ENCODE results near the gene GCGR. TPM values are rescaled to one million over a fixed set of nuclear protein-coding genes. Genes with fewer than 3 reads are reported as not detected.

Gene GCGR
- total and polyA plus RNA-seq, 2 of the 13 experiments (the other 11 are each of a cell fraction or from before 2014, with no cell fraction given): 0.04 to 0.13 TPM

DNA sequence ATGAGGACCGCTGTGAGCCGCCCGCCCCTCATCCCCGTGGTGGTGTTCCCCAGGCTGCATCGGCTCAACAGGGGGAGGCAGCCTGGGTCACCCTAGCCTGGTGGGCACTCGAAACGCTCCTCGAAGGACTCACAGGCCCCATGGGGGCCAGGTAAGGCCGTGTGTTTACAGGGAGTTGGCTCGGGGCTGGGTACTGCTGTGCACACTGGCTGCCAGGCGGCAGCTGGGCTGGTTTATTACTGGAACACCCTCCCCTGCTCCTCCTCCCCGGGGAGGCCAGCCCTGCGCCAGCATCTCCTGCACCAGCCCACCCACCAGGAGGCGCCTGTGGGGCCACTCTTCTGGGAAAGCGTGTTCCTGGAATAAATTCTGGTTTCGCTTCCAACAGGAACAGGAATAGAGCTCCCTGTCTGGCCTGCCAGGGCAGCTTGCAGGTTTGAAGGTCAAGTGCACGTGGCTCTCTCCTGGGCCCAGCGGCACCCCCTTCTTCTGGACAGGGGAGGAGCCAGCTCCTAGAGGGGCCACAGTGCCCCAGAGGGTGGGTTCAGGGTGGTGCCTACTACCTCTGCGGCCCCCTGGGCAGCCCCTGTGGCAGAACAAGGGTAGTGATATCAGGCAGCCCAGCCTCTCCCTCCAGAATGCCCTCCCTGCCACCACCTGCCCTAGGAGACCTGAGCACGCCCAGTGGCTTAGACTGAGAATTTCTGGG, 17.8 kb downstream of the GCGR start (continued):
- TF ChIP-seq ZNF687 (CRISPR knock-in tag; IDR thresholded peaks at IDR 0.05): peak; percentile 85
- 0 out of 2 replicates have a peak, but pooled peaks have one; percentile 20 for TF ChIP-seq DRAP1 (CRISPR knock-in tag; IDR thresholded peaks at IDR 0.05)
- no peak for TF ChIP-seq ETV5 (CRISPR knock-in tag; IDR thresholded peaks at IDR 0.05; ENCODE audit: borderline replicate concordance)
- TF ChIP-seq, protein P1, sequence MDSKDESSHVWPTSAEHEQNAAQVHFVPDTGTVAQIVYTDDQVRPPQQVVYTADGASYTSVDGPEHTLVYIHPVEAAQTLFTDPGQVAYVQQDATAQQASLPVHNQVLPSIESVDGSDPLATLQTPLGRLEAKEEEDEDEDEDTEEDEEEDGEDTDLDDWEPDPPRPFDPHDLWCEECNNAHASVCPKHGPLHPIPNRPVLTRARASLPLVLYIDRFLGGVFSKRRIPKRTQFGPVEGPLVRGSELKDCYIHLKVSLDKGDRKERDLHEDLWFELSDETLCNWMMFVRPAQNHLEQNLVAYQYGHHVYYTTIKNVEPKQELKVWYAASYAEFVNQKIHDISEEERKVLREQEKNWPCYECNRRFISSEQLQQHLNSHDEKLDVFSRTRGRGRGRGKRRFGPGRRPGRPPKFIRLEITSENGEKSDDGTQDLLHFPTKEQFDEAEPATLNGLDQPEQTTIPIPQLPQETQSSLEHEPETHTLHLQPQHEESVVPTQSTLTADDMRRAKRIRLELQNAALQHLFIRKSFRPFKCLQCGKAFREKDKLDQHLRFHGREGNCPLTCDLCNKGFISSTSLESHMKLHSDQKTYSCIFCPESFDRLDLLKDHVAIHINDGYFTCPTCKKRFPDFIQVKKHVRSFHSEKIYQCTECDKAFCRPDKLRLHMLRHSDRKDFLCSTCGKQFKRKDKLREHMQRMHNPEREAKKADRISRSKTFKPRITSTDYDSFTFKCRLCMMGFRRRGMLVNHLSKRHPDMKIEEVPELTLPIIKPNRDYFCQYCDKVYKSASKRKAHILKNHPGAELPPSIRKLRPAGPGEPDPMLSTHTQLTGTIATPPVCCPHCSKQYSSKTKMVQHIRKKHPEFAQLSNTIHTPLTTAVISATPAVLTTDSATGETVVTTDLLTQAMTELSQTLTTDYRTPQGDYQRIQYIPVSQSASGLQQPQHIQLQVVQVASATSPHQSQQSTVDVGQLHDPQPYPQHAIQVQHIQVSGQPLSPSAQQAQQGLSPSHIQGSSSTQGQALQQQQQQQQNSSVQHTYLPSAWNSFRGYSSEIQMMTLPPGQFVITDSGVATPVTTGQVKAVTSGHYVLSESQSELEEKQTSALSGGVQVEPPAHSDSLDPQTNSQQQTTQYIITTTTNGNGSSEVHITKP (CRISPR knock-in tag; IDR thresholded peaks at IDR 0.05; ENCODE audit: low read depth): peak; percentile 52; the same call in 1 of the 2 replicates
- TF ChIP-seq PTBP1 (IDR thresholded peaks at IDR 0.05; ENCODE audit: low read depth, low read length, poor library complexity, severe bottlenecking): peak; percentile 49
- peak; percentile 94; the same call in 1 of the 2 replicates for TF ChIP-seq ZNF576 (CRISPR knock-in tag; IDR thresholded peaks at IDR 0.05)
- peak; percentile 71 for TF ChIP-seq ZNF501 (CRISPR knock-in tag; IDR thresholded peaks at IDR 0.05)
- TF ChIP-seq FOXA3 (CRISPR knock-in tag; IDR thresholded peaks at IDR 0.05): peak; percentile 47; the same call in 1 of the 2 replicates
- no peak for TF ChIP-seq BRD4 (CRISPR knock-in tag; IDR thresholded peaks at IDR 0.05)
- TF ChIP-seq ZZZ3 (CRISPR knock-in tag; IDR thresholded peaks at IDR 0.05; ENCODE audit: borderline replicate concordance): no peak
- TF ChIP-seq TRIM24 (CRISPR knock-in tag; IDR thresholded peaks at IDR 0.05): no peak
- TF ChIP-seq HNRNPH1 (optimal IDR thresholded peaks at IDR 0.05; ENCODE audit: low read depth, low read length): no peak
- peak; percentile 33; the same call in 1 of the 2 replicates for TF ChIP-seq ZNF431 (CRISPR knock-in tag; IDR thresholded peaks at IDR 0.05; ENCODE audit: borderline replicate concordance, low read depth)
- no peak for TF ChIP-seq BCLAF1 (IDR thresholded peaks at IDR 0.05)

All from HepG2 (cell line).